T-helper 1 cell treated with Interleukin-12 subunit alpha and Interleukin-12 subunit beta and Interleukin-4 antibody, amounts not matched to agents 30 ng/mL and 1 ng/mL, for 36 hours (primary cell): Measurements from ENCODE around the gene VPS13D. TPM values are rescaled to one million over a fixed set of nuclear protein-coding genes. Genes with fewer than 3 reads are reported as not detected.

Experiments used
- intact Hi-C: fragments of 100-400 bp; cut with micrococcal nuclease; formaldehyde crosslinking; loops from one replicate; pipeline ENCODE4 v1.15.1; 2024
- total RNA-seq: library from RNA; stranded (reverse); gene quantifications from 2 replicates; pipeline ENCODE4 v1.2.3, GENCODE V29; 2022

Gene VPS13D
- total RNA-seq, 1 donor from 2014 or later, result 42.0 TPM

- intact Hi-C loops, result no loop called here
Observed at GRCh38 chr1:12400027-12400693, 170.3 kb downstream of the VPS13D start.

- intact Hi-C loops, result no loop called here
Observed at GRCh38 chr1:12402159-12402673, 172.4 kb downstream of the VPS13D start.

DNA sequence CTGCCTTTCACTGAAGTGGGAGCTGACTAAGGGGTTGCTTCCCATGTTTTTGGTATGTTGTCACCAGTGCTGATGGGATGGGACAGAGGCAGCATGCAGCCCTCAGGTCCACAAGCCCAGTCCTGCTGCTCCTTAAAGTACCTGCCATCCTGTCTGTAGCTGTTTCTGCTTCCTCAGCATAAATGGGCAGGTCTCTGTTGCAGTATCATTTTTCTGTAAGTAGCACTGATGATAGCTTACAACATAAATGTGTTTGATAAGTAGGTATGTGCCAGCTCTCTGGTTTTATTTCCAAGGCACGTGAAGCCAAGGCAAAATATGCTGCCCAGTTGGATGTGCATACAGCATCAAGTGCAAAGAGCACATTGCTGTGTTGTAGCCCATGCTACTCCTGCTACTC is 173.0 kb downstream of the VPS13D start:
- intact Hi-C loops, result no loop called here

GRCh38 chr1:12404918-12405317 is 175.1 kb downstream of the VPS13D start:
- intact Hi-C loops, result no loop called here

DNA sequence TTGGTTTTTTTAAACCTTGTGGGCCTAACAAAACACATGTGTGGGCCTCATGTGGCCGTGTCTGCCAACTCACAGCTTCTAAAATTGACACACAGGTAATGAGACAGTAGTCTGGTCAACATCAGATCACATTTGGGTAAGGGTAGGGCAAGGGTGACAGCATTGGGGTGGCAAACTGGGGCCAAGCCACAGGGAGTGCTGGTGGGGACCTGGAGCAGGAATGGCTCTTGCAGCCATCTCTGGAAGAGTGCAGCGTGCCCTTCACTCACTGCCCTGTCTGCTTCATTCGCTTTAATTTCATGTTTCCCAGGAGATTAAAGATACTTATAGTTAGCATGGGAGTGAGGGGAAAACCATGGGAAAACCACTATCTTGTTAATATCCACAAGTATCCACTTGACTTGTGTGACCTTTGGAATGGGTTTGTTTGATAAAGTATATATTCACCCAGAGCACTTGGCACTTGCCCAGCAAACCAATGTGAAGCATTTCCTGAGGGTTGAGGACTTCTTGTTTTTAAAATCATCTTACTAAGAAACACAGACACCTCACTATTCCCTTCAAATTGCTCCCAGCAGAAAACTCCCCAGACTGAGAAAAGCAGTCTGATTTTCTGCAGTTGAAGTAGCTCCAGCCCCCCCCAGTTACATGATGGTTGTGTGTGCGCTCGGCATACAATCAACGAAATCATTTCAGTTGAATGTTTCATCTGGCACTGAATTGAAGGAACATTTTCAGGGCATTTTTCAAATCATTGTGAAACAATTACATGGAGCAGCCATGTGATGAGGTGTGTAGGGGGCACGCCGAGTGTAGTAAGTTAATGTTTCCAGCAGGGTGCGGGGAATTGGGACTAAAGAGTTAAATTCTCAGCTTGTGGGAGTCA is 175.7 kb downstream of the VPS13D start:
- intact Hi-C loops, result loop anchor here (2.0 kb wide), 1 partner anchor 43 kb away; no protein-coding TSS in a partner anchor

DNA sequence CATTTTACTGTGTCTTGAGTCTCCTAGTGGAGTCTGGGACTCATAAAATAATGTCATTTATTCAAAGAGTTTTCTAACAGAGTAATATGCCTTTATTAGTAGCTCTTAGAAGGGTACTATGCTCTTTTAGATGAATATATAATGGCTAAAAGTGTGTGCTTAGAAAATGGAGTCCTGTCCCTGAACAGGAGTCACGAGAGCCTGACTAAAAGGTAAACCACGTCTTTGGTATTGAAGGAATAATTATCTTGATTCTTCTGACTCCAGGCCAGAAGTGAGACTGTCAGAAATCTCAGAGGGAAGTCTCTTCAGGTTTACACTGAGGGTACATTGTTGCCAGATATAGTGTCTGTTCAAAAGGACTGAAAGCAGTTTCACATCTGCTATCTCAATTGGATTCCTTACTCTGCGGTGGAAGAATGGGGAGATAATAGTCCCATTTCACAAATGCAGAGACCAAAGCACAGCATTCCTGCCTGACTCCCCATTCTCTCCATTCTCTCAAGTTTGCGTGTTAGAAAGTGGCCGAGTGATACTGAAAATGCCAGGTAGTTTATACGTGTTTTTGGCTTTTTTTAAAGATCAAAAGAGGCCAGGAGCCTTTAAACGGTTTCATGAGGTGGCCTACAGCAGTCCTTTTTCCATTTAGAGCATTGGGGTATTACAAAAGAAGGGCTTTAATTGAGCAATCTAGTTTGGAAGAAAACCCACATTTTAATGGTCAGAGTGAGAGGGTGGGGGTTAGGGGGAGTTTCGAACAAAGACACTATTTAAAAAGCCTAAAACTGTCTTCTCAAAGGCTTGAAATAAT is 176.6 kb downstream of the VPS13D start:
- intact Hi-C loops, result loop anchor here (1.0 to 2.0 kb wide), 3 partner anchors 42 to 214 kb away; no protein-coding TSS in a partner anchor

GRCh38 chr1:12407050-12407961 is 177.5 kb downstream of the VPS13D start:
- intact Hi-C loops, result loop anchor here (1.0 to 2.0 kb wide), 3 partner anchors 41 to 213 kb away; no protein-coding TSS in a partner anchor

DNA sequence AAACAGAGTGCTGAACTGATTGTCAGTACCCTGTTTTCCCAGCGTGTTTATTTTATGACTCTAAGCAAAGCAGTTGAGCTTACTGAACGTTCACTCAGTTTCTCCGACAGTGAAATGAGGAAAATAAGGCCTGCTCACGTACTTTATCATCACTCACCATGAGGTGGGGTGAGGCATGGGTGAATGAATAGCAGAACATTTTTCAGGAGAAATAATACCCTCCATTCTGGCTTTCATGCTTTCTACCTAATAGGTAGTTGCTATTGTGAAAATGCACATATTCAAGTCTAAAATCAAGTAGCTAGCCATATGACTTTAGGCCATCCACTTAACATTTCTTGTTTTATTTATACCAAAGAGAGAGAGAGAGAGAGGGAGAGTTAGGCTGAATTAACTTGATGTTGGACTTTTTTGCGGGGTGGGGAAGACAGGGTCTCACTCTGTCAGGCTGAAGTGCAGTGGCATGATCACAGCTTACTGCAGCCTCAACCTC is 178.2 kb downstream of the VPS13D start:
- intact Hi-C loops, result loop anchor here (1.0 to 2.0 kb wide), 3 partner anchors 41 to 212 kb away; no protein-coding TSS in a partner anchor

GRCh38 chr1:12408662-12409061 is 178.8 kb downstream of the VPS13D start:
- intact Hi-C loops, result no loop called here

- intact Hi-C loops, result no loop called here
Observed at GRCh38 chr1:12409681-12410080, 179.9 kb downstream of the VPS13D start.

DNA sequence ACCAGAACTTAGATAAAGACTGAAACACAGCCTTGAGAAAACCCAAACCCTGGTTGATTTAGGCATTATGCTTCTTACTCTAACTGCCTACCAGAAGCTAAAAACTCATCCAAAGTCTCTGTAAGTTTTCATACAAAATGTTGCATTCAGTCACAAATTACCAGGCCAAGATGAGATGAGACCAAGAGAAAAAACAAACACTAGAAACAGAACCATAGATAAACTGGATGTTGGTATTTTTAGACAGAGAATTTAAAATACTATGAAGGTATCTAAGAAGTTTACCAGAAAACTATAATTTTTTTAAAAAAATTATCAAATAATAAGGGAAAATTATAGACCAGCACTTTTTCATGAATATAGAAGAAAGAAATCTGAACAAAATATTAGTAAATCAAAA is 180.5 kb downstream of the VPS13D start:
- intact Hi-C loops, result no loop called here

GRCh38 chr1:12411098-12411497 is 181.3 kb downstream of the VPS13D start:
- intact Hi-C loops, result no loop called here

- intact Hi-C loops, result no loop called here
Observed at GRCh38 chr1:12411747-12412146, 181.9 kb downstream of the VPS13D start.

- intact Hi-C loops, result no loop called here
Observed at GRCh38 chr1:12412439-12412838, 182.6 kb downstream of the VPS13D start.

GRCh38 chr1:12413664-12414410 is 184.0 kb downstream of the VPS13D start:
- intact Hi-C loops, result no loop called here

DNA sequence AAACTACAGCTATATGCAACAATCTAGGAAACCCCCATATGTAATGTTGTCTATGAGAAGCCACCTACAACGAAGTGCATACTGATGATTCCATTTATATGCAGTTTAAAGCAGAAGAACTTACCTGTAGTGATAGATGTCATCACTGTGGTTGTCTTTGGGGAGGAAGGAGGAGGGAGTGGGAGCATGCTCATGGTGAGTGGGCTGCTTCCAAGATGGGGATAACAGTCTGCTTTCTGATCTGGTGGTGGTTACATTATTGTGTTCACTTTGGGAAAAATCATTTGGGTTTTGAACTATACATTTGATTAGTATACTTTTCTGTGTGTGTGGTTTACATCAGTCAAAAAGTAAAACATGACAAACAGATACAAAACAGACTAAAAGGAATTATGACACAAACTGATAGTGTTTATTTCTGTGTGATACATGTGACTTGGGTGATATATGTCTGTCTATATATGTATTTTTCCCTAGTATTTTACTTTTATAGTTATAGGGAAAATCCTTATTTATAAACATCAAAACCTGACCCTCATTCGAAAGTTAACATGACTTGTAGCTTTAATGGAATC is 184.7 kb downstream of the VPS13D start:
- intact Hi-C loops, result no loop called here

- intact Hi-C loops, result no loop called here
Observed at GRCh38 chr1:12415038-12415466, 185.2 kb downstream of the VPS13D start.

DNA sequence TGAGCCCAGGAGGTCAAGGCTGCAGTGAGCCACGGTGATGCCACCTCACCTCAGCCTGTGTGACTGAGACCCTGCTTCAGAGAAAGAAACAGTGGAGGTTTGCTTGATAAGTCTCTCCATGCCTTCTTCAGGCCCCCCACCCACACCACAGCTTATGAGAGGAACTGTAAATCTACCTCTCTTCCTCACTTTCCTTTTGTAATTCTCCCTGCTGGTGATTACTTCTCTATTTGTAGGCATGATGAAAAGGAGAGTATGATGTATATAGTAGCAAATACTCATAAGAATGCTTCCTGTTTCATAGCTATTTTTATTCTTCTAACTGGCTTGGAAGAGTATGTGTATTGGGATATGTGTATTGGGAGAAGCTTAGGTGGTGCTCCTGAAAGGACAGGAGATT is 186.3 kb downstream of the VPS13D start:
- intact Hi-C loops, result no loop called here

DNA sequence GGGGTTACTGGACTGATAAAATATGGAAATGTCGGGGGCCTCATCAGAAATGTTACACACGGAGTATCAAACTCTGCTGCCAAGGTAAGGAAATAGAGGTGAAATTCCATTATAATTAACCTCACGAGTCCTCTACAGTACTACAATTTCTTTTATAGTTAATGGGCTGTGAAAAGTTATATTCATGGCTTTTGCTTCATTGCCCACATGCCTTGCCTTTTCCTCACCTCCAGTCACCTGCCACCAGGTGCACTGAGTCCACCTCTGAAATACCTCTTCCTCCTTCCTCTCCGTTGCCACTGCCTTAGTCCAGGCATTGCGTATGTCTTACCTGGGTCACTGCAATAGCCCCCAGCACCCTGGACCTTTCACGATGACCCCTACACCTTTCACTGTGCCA is 186.9 kb downstream of the VPS13D start:
- intact Hi-C loops, result no loop called here
